Measurements from ENCODE around the gene MND1. TPM values are rescaled to one million over a fixed set of nuclear protein-coding genes. Genes with fewer than 3 reads are reported as not detected.
A peak's percentile ranks its signal among the peaks of the same experiment; 100 is the strongest.
"Not testable (repeated sequence)": the region's sequence is repeated elsewhere in the genome, so short reads cannot be mapped to it uniquely, and the experiment has no call there.

The MND1 gene
- polyA plus RNA-seq, 1 donor from 2014 or later: not detected

- Mint-ChIP-seq H3K4me3 (no peak overlapping the region), H3K27me3 (no peaks in the 10 kb centered on the region), H3K36me3 (peaks cover 6% of the 10 kb centered on the region), H3K4me1 (peaks cover 0 to 2% (median 1%) of the 10 kb centered on the region in 3 donors), H3K27ac (no peak overlapping the region), H3K9me3 (no peaks in the 10 kb centered on the region)
Measured at GRCh38 chr4:153403726-153404125, 59.2 kb downstream of the MND1 start.

DNA sequence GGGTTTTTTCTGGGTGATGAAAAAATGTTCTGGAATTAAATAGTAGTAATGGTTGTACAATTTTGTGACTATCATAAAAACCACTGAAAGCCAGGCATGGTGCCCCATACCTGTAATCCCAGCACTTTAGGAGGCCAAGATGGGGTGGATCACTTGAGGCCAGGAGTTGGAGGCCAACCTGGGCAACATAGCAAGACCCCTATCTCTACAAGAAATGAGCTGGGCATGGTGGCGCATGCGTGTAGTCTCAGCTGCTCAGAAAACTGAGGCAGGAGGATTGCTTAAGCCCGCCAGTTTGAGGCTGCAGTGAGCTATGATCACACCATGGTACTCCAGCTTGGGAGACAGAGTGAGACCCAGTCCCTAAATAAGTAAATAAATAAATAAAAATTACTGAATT is 63.4 kb downstream of the MND1 start:
- Mint-ChIP-seq H3K36me3 (peaks cover 6% of the 10 kb centered on the region), H3K9me3 (no peaks in the 10 kb centered on the region), H3K27me3 (no peaks in the 10 kb centered on the region), H3K4me1 (peaks cover 0 to 2% (median 0%) of the 10 kb centered on the region in 3 donors), H3K4me3 (no peak overlapping the region), H3K27ac (no peak overlapping the region)

DNA sequence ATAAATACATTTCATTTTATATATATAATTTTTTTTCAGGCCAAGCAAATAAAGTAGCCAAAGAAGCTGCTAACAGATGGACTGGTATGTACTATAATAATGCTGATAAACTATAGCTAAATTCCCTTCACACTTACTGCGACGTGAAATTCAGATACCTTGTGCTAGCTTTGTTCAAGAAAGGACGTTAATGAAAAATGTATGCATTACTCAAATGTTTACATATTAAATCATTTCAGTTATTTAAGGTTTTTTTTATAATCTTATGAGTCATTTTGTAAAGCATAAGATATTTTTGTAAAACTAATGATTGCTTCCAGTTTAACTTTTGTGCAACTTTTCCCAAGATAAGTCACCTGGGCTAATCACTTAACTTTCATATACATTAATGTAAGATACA is 64.4 kb downstream of the MND1 start:
- no peak overlapping the region for H3K27ac Mint-ChIP-seq
- no peaks in the 10 kb centered on the region for H3K27me3 Mint-ChIP-seq
- no peak overlapping the region for H3K4me3 Mint-ChIP-seq
- peaks cover 0 to 2% (median 0%) of the 10 kb centered on the region in 3 donors for H3K4me1 Mint-ChIP-seq
- no peaks in the 10 kb centered on the region for H3K9me3 Mint-ChIP-seq
- peaks cover 6% of the 10 kb centered on the region for H3K36me3 Mint-ChIP-seq

- H3K27me3 Mint-ChIP-seq: no peaks in the 10 kb centered on the region
- peaks cover 0 to 2% (median 0%) of the 10 kb centered on the region in 3 donors for H3K4me1 Mint-ChIP-seq
- H3K36me3 Mint-ChIP-seq: peaks cover 6% of the 10 kb centered on the region
- no peak overlapping the region for H3K27ac Mint-ChIP-seq
- no peaks in the 10 kb centered on the region for H3K9me3 Mint-ChIP-seq
- H3K4me3 Mint-ChIP-seq: no peak overlapping the region
Measured at GRCh38 chr4:153409412-153409811, 64.9 kb downstream of the MND1 start.

GRCh38 chr4:153409924-153410501 is 65.5 kb downstream of the MND1 start:
- no peak overlapping the region for H3K27ac Mint-ChIP-seq
- peaks cover 0 to 2% (median 0%) of the 10 kb centered on the region in 3 donors for H3K4me1 Mint-ChIP-seq
- H3K27me3 Mint-ChIP-seq: no peaks in the 10 kb centered on the region
- H3K4me3 Mint-ChIP-seq: no peak overlapping the region
- no peaks in the 10 kb centered on the region for H3K9me3 Mint-ChIP-seq
- H3K36me3 Mint-ChIP-seq: peaks cover 6% of the 10 kb centered on the region

DNA sequence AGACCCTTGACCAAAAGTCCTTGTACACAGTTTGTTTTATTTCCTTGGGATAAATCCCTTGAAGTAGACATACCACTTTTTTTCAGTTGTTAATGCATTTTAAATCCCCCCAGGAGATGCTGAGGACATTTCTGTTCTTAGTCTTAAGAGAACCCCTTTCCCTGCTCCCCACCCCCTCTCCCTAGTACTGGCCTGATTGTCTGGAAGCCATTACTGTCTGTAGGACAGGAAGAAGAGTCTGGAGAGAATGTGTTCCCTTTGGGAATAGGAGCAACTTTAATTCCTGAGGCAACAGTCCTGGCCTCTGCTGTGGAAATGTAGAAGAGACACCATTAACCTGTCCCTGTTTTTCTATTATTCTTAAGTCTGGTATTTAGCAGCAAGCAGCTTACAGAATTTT is 69.4 kb downstream of the MND1 start:
- no peaks in the 10 kb centered on the region for H3K9me3 Mint-ChIP-seq
- peak overlapping the region in 1 of 3 donors; percentile 35 for H3K27ac Mint-ChIP-seq
- no peaks in the 10 kb centered on the region for H3K27me3 Mint-ChIP-seq
- H3K4me1 Mint-ChIP-seq: peaks cover 0 to 4% (median under 1%) of the 10 kb centered on the region in 3 donors
- H3K36me3 Mint-ChIP-seq: no peaks in the 10 kb centered on the region
- no peak overlapping the region for H3K4me3 Mint-ChIP-seq

- not testable (repeated sequence) for H3K9me3 Mint-ChIP-seq, H3K27me3 Mint-ChIP-seq, H3K36me3 Mint-ChIP-seq, H3K4me3 Mint-ChIP-seq, H3K27ac Mint-ChIP-seq
- peaks cover 7 to 14% (median 10%) of the 10 kb centered on the region in 3 donors for H3K4me1 Mint-ChIP-seq
Measured at GRCh38 chr4:153416456-153416855, 72.0 kb downstream of the MND1 start.

GRCh38 chr4:153418121-153418520 is 73.6 kb downstream of the MND1 start:
- Mint-ChIP-seq H3K4me3 (no peak overlapping the region), H3K9me3 (no peaks in the 10 kb centered on the region), H3K36me3 (no peaks in the 10 kb centered on the region), H3K27me3 (no peaks in the 10 kb centered on the region), H3K27ac (no peak overlapping the region), H3K4me1 (peaks cover 7 to 15% (median 10%) of the 10 kb centered on the region in 3 donors)

- Mint-ChIP-seq H3K27me3 (no peaks in the 10 kb centered on the region), H3K27ac (no peak overlapping the region)
Measured at GRCh38 chr4:153418558-153418957, 74.1 kb downstream of the MND1 start.

GRCh38 chr4:153419029-153419428 is 74.5 kb downstream of the MND1 start:
- H3K27ac Mint-ChIP-seq: no peak overlapping the region
- no peak overlapping the region for H3K4me3 Mint-ChIP-seq
- no peaks in the 10 kb centered on the region for H3K27me3 Mint-ChIP-seq
- peaks cover 7 to 15% (median 10%) of the 10 kb centered on the region in 3 donors for H3K4me1 Mint-ChIP-seq
- no peaks in the 10 kb centered on the region for H3K9me3 Mint-ChIP-seq
- no peaks in the 10 kb centered on the region for H3K36me3 Mint-ChIP-seq

More at GRCh38 chr4:153418558-153418957, 74.1 kb downstream of the MND1 start:
- H3K4me3 Mint-ChIP-seq: peak overlapping the region in 1 of 4 donors; percentile 1
- peaks cover 7 to 15% (median 10%) of the 10 kb centered on the region in 3 donors for H3K4me1 Mint-ChIP-seq
- H3K9me3 Mint-ChIP-seq: no peaks in the 10 kb centered on the region
- no peaks in the 10 kb centered on the region for H3K36me3 Mint-ChIP-seq

- no peak overlapping the region for H3K27ac Mint-ChIP-seq
- H3K36me3 Mint-ChIP-seq: no peaks in the 10 kb centered on the region
- peak overlapping the region in 2 of 4 donors; percentile 67 for H3K4me3 Mint-ChIP-seq
- no peaks in the 10 kb centered on the region for H3K27me3 Mint-ChIP-seq
- no peaks in the 10 kb centered on the region for H3K9me3 Mint-ChIP-seq
- H3K4me1 Mint-ChIP-seq: peaks cover 9 to 17% (median 10%) of the 10 kb centered on the region in 3 donors
Measured at GRCh38 chr4:153419673-153420278, 75.3 kb downstream of the MND1 start.

- no peaks in the 10 kb centered on the region for H3K36me3 Mint-ChIP-seq
- no peak overlapping the region for H3K27ac Mint-ChIP-seq
- H3K4me3 Mint-ChIP-seq: no peak overlapping the region
- no peaks in the 10 kb centered on the region for H3K9me3 Mint-ChIP-seq
- H3K27me3 Mint-ChIP-seq: no peaks in the 10 kb centered on the region
- H3K4me1 Mint-ChIP-seq: peaks cover 9 to 17% (median 10%) of the 10 kb centered on the region in 3 donors
Measured at GRCh38 chr4:153420361-153420760, 75.9 kb downstream of the MND1 start.

DNA sequence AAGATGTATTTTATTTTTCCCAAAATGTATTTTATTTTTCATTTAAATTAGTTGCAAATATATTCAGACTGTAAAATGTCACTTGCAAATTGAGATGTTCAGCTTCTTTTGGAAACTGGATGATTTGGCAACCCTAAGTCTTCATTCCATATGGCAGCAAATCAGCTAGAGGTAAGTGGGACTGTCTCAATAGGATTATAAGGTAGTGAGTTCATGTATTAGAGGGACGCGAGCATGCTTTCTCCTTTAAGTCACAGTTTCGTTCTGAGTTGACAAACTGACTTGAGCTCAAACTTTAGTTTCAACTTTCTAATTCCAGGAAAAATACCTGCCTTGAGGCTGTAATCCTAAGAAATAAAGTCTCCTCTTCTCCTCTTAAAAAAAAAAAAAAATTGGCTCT is 77.5 kb downstream of the MND1 start:
- Mint-ChIP-seq H3K27ac (peak overlapping the region in 1 of 3 donors; percentile 31), H3K27me3 (no peaks in the 10 kb centered on the region), H3K4me1 (peaks cover 20 to 24% (median 21%) of the 10 kb centered on the region in 3 donors), H3K9me3 (no peaks in the 10 kb centered on the region), H3K4me3 (peak overlapping the region in 1 of 4 donors; percentile 63), H3K36me3 (no peaks in the 10 kb centered on the region)

DNA sequence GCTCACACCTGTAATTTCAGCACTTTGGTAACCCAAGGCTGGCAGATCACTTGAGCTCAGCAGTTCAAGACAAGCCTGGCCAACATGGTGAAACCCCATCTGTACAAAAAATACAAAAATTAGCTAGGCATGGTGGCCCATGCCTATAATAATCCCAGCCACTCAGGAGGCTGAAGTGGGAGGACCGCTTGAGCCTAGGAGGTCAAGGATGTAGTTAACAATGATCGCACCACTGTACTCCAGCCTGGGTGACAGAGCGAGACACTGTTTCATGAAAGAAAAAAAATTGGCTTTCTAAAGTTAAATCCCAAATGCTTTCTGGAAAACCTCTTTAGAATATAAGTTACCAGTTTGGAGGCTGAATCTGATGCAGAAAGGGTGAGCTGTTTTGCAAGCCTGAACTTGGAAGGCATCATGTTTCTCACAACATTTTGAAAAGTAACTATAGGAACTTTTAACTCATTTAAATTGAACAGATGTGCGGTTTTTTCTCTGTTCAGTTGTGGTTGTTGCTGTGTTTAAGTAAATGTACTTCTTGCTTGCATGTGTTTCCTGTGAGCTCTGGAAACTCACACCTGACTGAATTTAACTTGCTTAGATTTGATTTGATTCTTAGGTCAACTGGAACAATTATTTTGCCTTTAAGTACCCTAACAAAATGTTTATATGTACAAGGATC is 81.9 kb downstream of the MND1 start:
- no peaks in the 10 kb centered on the region for H3K36me3 Mint-ChIP-seq
- peak overlapping the region; percentile 62 to 92 (median 90) for H3K27ac Mint-ChIP-seq
- H3K4me3 Mint-ChIP-seq: peak overlapping the region; percentile 41 to 79 (median 64)
- no peaks in the 10 kb centered on the region for H3K27me3 Mint-ChIP-seq
- H3K4me1 Mint-ChIP-seq: peaks cover 22 to 31% (median 30%) of the 10 kb centered on the region in 3 donors
- H3K9me3 Mint-ChIP-seq: no peaks in the 10 kb centered on the region

GRCh38 chr4:153427363-153428071 is 83.0 kb downstream of the MND1 start:
- Mint-ChIP-seq H3K27me3 (no peaks in the 10 kb centered on the region), H3K9me3 (no peaks in the 10 kb centered on the region), H3K4me3 (peak overlapping the region in 3 of 4 donors; percentile 6 to 78 (median 49)), H3K27ac (peak overlapping the region in 2 of 3 donors; percentile 1 to 71), H3K36me3 (no peaks in the 10 kb centered on the region), H3K4me1 (peaks cover 22 to 36% (median 31%) of the 10 kb centered on the region in 3 donors)

Data from IgD-negative memory B cell (primary cell).